ENCODE results near the gene ACADM. TPM values are rescaled to one million over a fixed set of nuclear protein-coding genes. Genes with fewer than 3 reads are reported as not detected.
"Not testable (repeated sequence)": the region's sequence is repeated elsewhere in the genome, so short reads cannot be mapped to it uniquely, and the experiment has no call there.

The ACADM gene
- total RNA-seq: 10 to 100 TPM; 59.3 to 79.5 (median 78.6) TPM
- long read RNA-seq, donor 1, transcript ACADM-202 (12 exons, 2,619 nt): major isoform, 33 of 52 reads
- long read RNA-seq, donor 1, partial matches to known transcripts: 4 of 52 reads
- long read RNA-seq, donor 1, other reads (novel, unspliced or antisense): 10 of 52 reads
- long read RNA-seq, donor 2, transcript ACADM-202 (12 exons, 2,619 nt): major isoform, 55 of 73 reads
- long read RNA-seq, donor 2, partial matches to known transcripts: 7 of 73 reads
- long read RNA-seq, donor 2, other reads (novel, unspliced or antisense): 6 of 73 reads

GRCh38 chr1:75724472-75725022 lies at the start of gene ACADM:
TSS of gene ACADM (plus strand) at chr1:75724709. CDS start at chr1:75724788, 79 bp downstream.
- intact Hi-C loops (cut with DNase I, micrococcal nuclease): loop anchor here in 1 of 2 donors (10.0 kb wide), 1 partner anchor 60 kb away; the partner anchor contains the start of gene RABGGTB
- Histone ChIP-seq H3K4me3 (peak within 1 kb of the TSS; percentile 62), H3K9me3 (no peaks in the 10 kb centered on the region), H3K36me3 (ENCODE audit: low read depth) (no peaks in the 10 kb centered on the region), H3K4me1 (ENCODE audit: low read depth) (peaks cover 13% of the 10 kb centered on the region)
- ATAC-seq: peak; percentile 98
- DNase-seq: peak; percentile 90 to 95 (median 93)
- no peak for TF ChIP-seq CTCF (IDR thresholded peaks at IDR 0.05)

GRCh38 chr1:75677443-75677842 lies 47.1 kb upstream of the ACADM start:
- no peaks in the 10 kb centered on the region for H3K36me3 ChIP-seq (ENCODE audit: low read depth)
- no peak overlapping the region for H3K4me3 ChIP-seq
- H3K9me3 ChIP-seq: no peaks in the 10 kb centered on the region
- no peaks in the 10 kb centered on the region for H3K4me1 ChIP-seq (ENCODE audit: low read depth)
- ATAC-seq (no peak), DNase-seq (no peak)
- TF ChIP-seq CTCF (IDR thresholded peaks at IDR 0.05): no peak
- intact Hi-C loops (cut with DNase I, micrococcal nuclease): no loop called here

- DNase-seq; intact Hi-C loops (cut with DNase I, micrococcal nuclease); ATAC-seq; H3K9me3 ChIP-seq; H3K4me3 ChIP-seq; H3K36me3 ChIP-seq (ENCODE audit: low read depth); H3K4me1 ChIP-seq (ENCODE audit: low read depth): not testable (repeated sequence)
Measured at GRCh38 chr1:75677964-75678363, 46.5 kb upstream of the ACADM start.

- no peaks in the 10 kb centered on the region for H3K36me3 ChIP-seq (ENCODE audit: low read depth)
- no peak for ATAC-seq
- intact Hi-C loops (cut with DNase I, micrococcal nuclease): no loop called here
- H3K4me3 ChIP-seq: no peak overlapping the region
- H3K4me1 ChIP-seq (ENCODE audit: low read depth): no peaks in the 10 kb centered on the region
- DNase-seq: no peak
- no peak for TF ChIP-seq CTCF (IDR thresholded peaks at IDR 0.05)
- no peaks in the 10 kb centered on the region for H3K9me3 ChIP-seq
Measured at GRCh38 chr1:75690547-75690946, 34.0 kb upstream of the ACADM start.

- H3K9me3 ChIP-seq: no peaks in the 10 kb centered on the region
- H3K36me3 ChIP-seq (ENCODE audit: low read depth): no peaks in the 10 kb centered on the region
- ATAC-seq (no peak), DNase-seq (no peak)
- no peak for TF ChIP-seq CTCF (IDR thresholded peaks at IDR 0.05)
- no peak overlapping the region for H3K4me3 ChIP-seq
- intact Hi-C loops (cut with DNase I, micrococcal nuclease): no loop called here
- H3K4me1 ChIP-seq (ENCODE audit: low read depth): no peaks in the 10 kb centered on the region
Measured at GRCh38 chr1:75693551-75693950, 31.0 kb upstream of the ACADM start.

GRCh38 chr1:75696000-75696399 lies 28.5 kb upstream of the ACADM start:
- H3K9me3 ChIP-seq: no peaks in the 10 kb centered on the region
- H3K4me1 ChIP-seq (ENCODE audit: low read depth): no peaks in the 10 kb centered on the region
- no peak for ATAC-seq
- no peak overlapping the region for H3K4me3 ChIP-seq
- intact Hi-C loops (cut with DNase I, micrococcal nuclease): no loop called here
- DNase-seq: no peak
- no peak for TF ChIP-seq CTCF (IDR thresholded peaks at IDR 0.05)
- no peaks in the 10 kb centered on the region for H3K36me3 ChIP-seq (ENCODE audit: low read depth)

Measured in mucosa of descending colon (tissue), 3 donors.